H1 (cell line): ENCODE measurements around the gene KCTD4. TPM values are rescaled to one million over a fixed set of nuclear protein-coding genes. Genes with fewer than 3 reads are reported as not detected.

Experiments used
- CTCF ChIA-PET: fragments of 300-600 bp; sonication (Branson Sonifier 250); formaldehyde crosslinking; loops from one replicate; lab custom pipeline; 2021; ENCODE audit not compliant: partially characterized antibody; lab: Charles Lee
- POLR2A ChIA-PET: fragments of 300-600 bp; sonication (Branson Sonifier 250); formaldehyde crosslinking; loops from one replicate; lab custom pipeline; 2021; ENCODE audit warnings: inconsistent platforms; ENCODE audit not compliant: partially characterized antibody; lab: Charles Lee
- DNase-seq, 2 experiments: peaks; one replicate each; pipeline versions ENCODE4 v3.0.0 to v3.0.0-alpha.2; 2010 to 2022; ENCODE audit warnings: low spot score in 2 of 2, low read depth in 1 of 2, mixed read lengths in 1 of 2
- FAIRE-seq: peaks from 2 replicates; lab custom pipeline; 2011; peaks lifted over from hg19 to GRCh38; lab: Jason Lieb, UNC
- H2AFZ ChIP-seq: 2 replicates; pipeline ENCODE4 v1.8.1; 2012; ENCODE audit warnings: low read length, inconsistent platforms
- H2AK5ac ChIP-seq: 2 replicates; pipeline ENCODE4 v1.6.1; 2013; ENCODE audit warnings: low read depth, low read length
- H2BK120ac ChIP-seq: replicated peaks from 2 replicates; pipeline ENCODE3; 2013; ENCODE audit warnings: low read depth, low read length, inconsistent platforms
- H2BK12ac ChIP-seq: 2 replicates; pipeline ENCODE4 v1.6.1; 2013; ENCODE audit warnings: low read depth, low read length
- H2BK15ac ChIP-seq: 2 replicates; pipeline ENCODE4 v1.6.1; 2013; ENCODE audit warnings: low read length
- H2BK20ac ChIP-seq: 2 replicates; pipeline ENCODE4 v1.6.1; 2013; ENCODE audit warnings: low read length
- H2BK5ac ChIP-seq: 2 replicates; pipeline ENCODE4 v1.6.1; 2013; ENCODE audit warnings: low read depth, low read length
- H3K14ac ChIP-seq: 2 replicates; pipeline ENCODE4 v1.6.1; 2013; ENCODE audit warnings: inconsistent platforms; ENCODE audit not compliant: insufficient read length
- H3K18ac ChIP-seq: 2 replicates; pipeline ENCODE4 v1.6.1; 2013; ENCODE audit warnings: low read length; ENCODE audit errors: extremely low read depth
- H3K23ac ChIP-seq: 2 replicates; pipeline ENCODE4 v1.6.1; 2013; ENCODE audit warnings: inconsistent platforms; ENCODE audit not compliant: insufficient read length
- H3K23me2 ChIP-seq: 2 replicates; pipeline ENCODE4 v1.6.1; 2013; ENCODE audit warnings: low read depth, low read length
- H3K27ac ChIP-seq: 2 replicates; pipeline ENCODE4 v1.6.1; 2011; ENCODE audit warnings: low read depth, low read length, inconsistent platforms
- H3K27me3 ChIP-seq, 4 experiments: replicated peaks in 1 of 4; 1 replicate in 1 of 4; 2 replicates in 3 of 4; pipeline versions ENCODE4 v1.6.1 to v1.8.1; 2011 to 2013; ENCODE audit warnings: low read length in 3 of 4, mild to moderate bottlenecking in 3 of 4, inconsistent platforms in 2 of 4, mixed read lengths in 2 of 4, moderate library complexity in 1 of 4; ENCODE audit not compliant: control insufficient read depth in 3 of 4, insufficient read depth in 3 of 4; ENCODE audit errors: extremely low read depth in 1 of 4
- H3K36me3 ChIP-seq, 4 experiments: 2 replicates each; pipeline versions ENCODE4 v1.6.1 to v1.8.1; 2011 to 2013; ENCODE audit warnings: mild to moderate bottlenecking in 4 of 4, low read length in 3 of 4, moderate library complexity in 2 of 4, control low read depth in 1 of 4, inconsistent platforms in 1 of 4; ENCODE audit not compliant: insufficient read depth in 4 of 4, control insufficient read depth in 2 of 4
- H3K4ac ChIP-seq: replicated peaks from 2 replicates; pipeline ENCODE3; 2013; ENCODE audit warnings: low read length, low read depth, mixed read lengths, inconsistent platforms; ENCODE audit not compliant: insufficient read length
- H3K4me1 ChIP-seq, 4 experiments: replicated peaks in 1 of 4; 1 replicate in 1 of 4; 2 replicates in 3 of 4; pipeline versions ENCODE4 v1.6.1 to v1.8.1; 2011 to 2013; ENCODE audit warnings: low read length in 3 of 4, inconsistent platforms in 2 of 4, mixed read lengths in 1 of 4; ENCODE audit not compliant: insufficient read depth in 4 of 4, control insufficient read depth in 3 of 4
- H3K4me2 ChIP-seq, 2 experiments: 2 replicates each; pipeline versions ENCODE4 v1.6.1 to v1.8.1; 2011 to 2013; ENCODE audit warnings: low read depth in 2 of 2, low read length in 2 of 2, control low read depth in 1 of 2, inconsistent platforms in 1 of 2, mild to moderate bottlenecking in 1 of 2; ENCODE audit not compliant: insufficient read depth in 1 of 2
- H3K4me3 ChIP-seq, 4 experiments: fragments of 200-600, 300-600 bp in 1 of 4; sonication (generic), shearing (Covaris generic), sonication (Bioruptor Twin) in 1 of 4; 2 replicates each; pipeline versions ENCODE4 v1.5.1 to v1.8.1; 2011 to 2016; ENCODE audit warnings: low read length in 4 of 4, low read depth in 3 of 4, control low read depth in 2 of 4, inconsistent platforms in 2 of 4, mild to moderate bottlenecking in 2 of 4, mixed read lengths in 1 of 4, moderate library complexity in 1 of 4; ENCODE audit not compliant: insufficient read depth in 2 of 4; ENCODE audit errors: extremely low read depth in 1 of 4
- H3K56ac ChIP-seq: replicated peaks from 2 replicates; pipeline ENCODE3; 2013; ENCODE audit warnings: low read depth, mild to moderate bottlenecking, mixed read lengths, low read length, inconsistent platforms; ENCODE audit not compliant: insufficient read length
- H3K79me1 ChIP-seq: 2 replicates; pipeline ENCODE4 v1.6.1; 2013; ENCODE audit warnings: low read depth, low read length, control low read depth
- H3K79me2 ChIP-seq, 2 experiments: 2 replicates each; pipeline versions ENCODE4 v1.6.1 to v1.8.1; 2012 to 2013; ENCODE audit warnings: low read length in 2 of 2, mild to moderate bottlenecking in 2 of 2, inconsistent platforms in 1 of 2; ENCODE audit not compliant: insufficient read depth in 2 of 2, control insufficient read depth in 1 of 2
- H3K9ac ChIP-seq, 4 experiments: replicated peaks in 1 of 4; 1 replicate in 1 of 4; 2 replicates in 3 of 4; pipeline versions ENCODE4 v1.6.1 to v1.8.1; 2011 to 2013; ENCODE audit warnings: low read depth in 3 of 4, low read length in 3 of 4, control low read depth in 2 of 4, mild to moderate bottlenecking in 2 of 4, moderate library complexity in 2 of 4, inconsistent platforms in 1 of 4; ENCODE audit errors: extremely low read depth in 1 of 4
- H3K9me3 ChIP-seq, 2 experiments: 2 replicates each; pipeline versions ENCODE4 v1.6.1 to v1.8.1; 2012 to 2013; ENCODE audit warnings: mild to moderate bottlenecking in 2 of 2, moderate library complexity in 2 of 2, control low read depth in 1 of 2, inconsistent platforms in 1 of 2, low read depth in 1 of 2, low read length in 1 of 2, mixed read lengths in 1 of 2; ENCODE audit not compliant: insufficient read depth in 2 of 2
- H4K20me1 ChIP-seq, 2 experiments: replicated peaks in 1 of 2; 2 replicates each; pipeline versions ENCODE3 to v1.8.1; 2011 to 2013; ENCODE audit warnings: inconsistent platforms in 2 of 2, low read length in 2 of 2, mild to moderate bottlenecking in 1 of 2; ENCODE audit not compliant: insufficient read depth in 2 of 2, control insufficient read depth in 1 of 2
- H4K5ac ChIP-seq: 2 replicates; pipeline ENCODE4 v1.6.1; 2013; ENCODE audit warnings: low read length, low read depth, mixed read lengths, inconsistent platforms; ENCODE audit not compliant: insufficient read length
- H4K8ac ChIP-seq: 2 replicates; pipeline ENCODE4 v1.8.0; 2013; ENCODE audit warnings: mild to moderate bottlenecking, moderate library complexity, low read length, inconsistent platforms; ENCODE audit not compliant: insufficient read depth; ENCODE audit errors: extremely low read depth
- H4K91ac ChIP-seq: replicated peaks from 2 replicates; pipeline ENCODE3; 2013; ENCODE audit warnings: low read length, mixed read lengths, inconsistent platforms; ENCODE audit not compliant: insufficient read length
- CBX8 ChIP-seq: fragments of 300-800, 300-1000 bp; sonication (generic); IDR thresholded peaks from 2 replicates; pipeline ENCODE4 v1.7.1; 2016; ENCODE audit warnings: low read depth, low read length, borderline replicate concordance
- EP300 ChIP-seq, 2 experiments: IDR thresholded peaks; 1 replicate in 1 of 2; 2 replicates in 1 of 2; pipeline ENCODE4 v1.6.1; 2011 to 2012; ENCODE audit warnings: low read depth in 2 of 2, low read length in 2 of 2, mild to moderate bottlenecking in 2 of 2, borderline replicate concordance in 1 of 2, inconsistent platforms in 1 of 2, moderate library complexity in 1 of 2
- HDAC2 ChIP-seq, 2 experiments: fragments of 300-600 bp in 1 of 2; sonication (generic) in 1 of 2; IDR thresholded peaks; 2 replicates each; pipeline ENCODE4 v1.6.1; 2011 to 2012; ENCODE audit warnings: low read depth in 2 of 2, low read length in 2 of 2, mild to moderate bottlenecking in 2 of 2, moderate library complexity in 2 of 2, borderline replicate concordance in 1 of 2, inconsistent platforms in 1 of 2
- JUND ChIP-seq: IDR thresholded peaks from 2 replicates; pipeline ENCODE4 v1.6.1; 2011; ENCODE audit warnings: mild to moderate bottlenecking, improper control_type of control experiment, low read length
- KDM4A ChIP-seq: IDR thresholded peaks from one replicate; pipeline ENCODE4 v1.7.1; 2012; ENCODE audit warnings: low read depth, mild to moderate bottlenecking, moderate library complexity, low read length, inconsistent platforms; ENCODE audit not compliant: severe bottlenecking
- PHF8 ChIP-seq: fragments of 200-600 bp; sonication (generic); conservative IDR thresholded peaks from 2 replicates; pipeline ENCODE4 v1.7.1; 2012; ENCODE audit warnings: low read depth, mild to moderate bottlenecking, inconsistent platforms, low read length, moderate library complexity
- POLR2A ChIP-seq, 2 experiments: IDR thresholded peaks; 1 replicate in 1 of 2; 2 replicates in 1 of 2; pipeline ENCODE4 v1.6.1; 2011; ENCODE audit warnings: low read depth in 2 of 2, low read length in 2 of 2, mild to moderate bottlenecking in 2 of 2; ENCODE audit errors: control extremely low read depth in 1 of 2
- RBBP5 ChIP-seq: IDR thresholded peaks from 2 replicates; pipeline ENCODE4 v1.7.1; 2012; ENCODE audit warnings: low read depth, mild to moderate bottlenecking, inconsistent platforms, low read length, moderate library complexity, borderline replicate concordance
- RFX5 ChIP-seq: IDR thresholded peaks from 2 replicates; pipeline ENCODE4 v1.6.1; 2011; ENCODE audit warnings: low read depth, low read length, improper control_type of control experiment, borderline replicate concordance
- USF2 ChIP-seq: IDR thresholded peaks from 2 replicates; pipeline ENCODE4 v1.6.1; 2011; ENCODE audit warnings: low read length, improper control_type of control experiment
- WGBS, 2 experiments: shearing (Covaris generic) in 1 of 2; methylation state at CpG; one replicate each; pipeline versions ENCODE4 v1.1.6 to v1.1.7; 2013 to 2015; ENCODE audit warnings: low lambda C conversion rate in 2 of 2, mixed read lengths in 2 of 2, inconsistent platforms in 1 of 2, low coverage in 1 of 2, missing lambda C conversion rate in 1 of 2; ENCODE audit not compliant: insufficient replicate concordance in 2 of 2, insufficient coverage in 1 of 2, insufficient read length in 1 of 2; ENCODE audit errors: extremely low coverage in 1 of 2, missing lambda C conversion rate in 1 of 2; 5-methylcytosine and 5-hydroxymethylcytosine counted together
- polyA plus RNA-seq, 7 experiments: library from polyadenylated mRNA; depleted of rRNA in 3 of 7; stranded (reverse) in 5 of 7; unstranded in 2 of 7; fragments of >200 nt in 5 of 7; fragments of 200-250 nt in 2 of 7; gene quantifications; 1 replicate in 5 of 7; 2 replicates in 1 of 7; 4 replicates in 1 of 7; pipeline versions ENCODE4 v1.2.1 to v1.2.3, GENCODE V29; 2011 to 2013; ENCODE audit warnings: missing spikeins in 2 of 7, mixed read lengths in 2 of 7
- total RNA-seq: library from RNA; stranded (reverse); fragmentation: NEBNext Ultra II Directional; extraction: Animal tissue kit (Norgen Biotek cat#: 25700); gene quantifications from 2 replicates; pipeline ENCODE4 v1.2.1, GENCODE V29; 2021
- TF ChIP-seq, protein P1 (sequence below): IDR thresholded peaks from 2 replicates; pipeline ENCODE4 v1.6.1; 2011; ENCODE audit warnings: low read depth, mild to moderate bottlenecking, low read length; ENCODE audit not compliant: insufficient read depth

The KCTD4 gene
- total and polyA plus RNA-seq, 2 of the 8 experiments (the other 6 are each of a cell fraction or from before 2014, with no cell fraction given) = not detected

DNA sequence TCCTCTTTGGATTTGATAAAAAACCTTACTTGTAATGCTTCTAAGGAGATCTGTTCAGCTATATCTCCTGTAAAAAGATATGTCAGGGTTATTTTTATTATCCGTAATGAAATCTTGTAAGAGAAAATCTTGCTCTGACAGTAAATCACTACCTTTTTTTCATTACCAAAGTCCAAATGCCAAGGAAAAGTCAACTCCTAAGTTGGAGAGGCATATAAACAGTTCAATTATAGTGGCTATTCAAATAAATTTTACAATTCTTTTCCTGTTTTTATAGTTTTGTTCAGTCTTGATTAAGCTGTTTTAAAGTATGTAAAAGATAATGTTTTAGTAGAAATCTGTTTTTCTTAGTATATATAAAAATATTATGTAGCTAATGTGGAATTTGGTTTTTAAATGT lies 9.0 kb downstream of the KCTD4 start:
- no peak overlapping the region for H3K23ac ChIP-seq
- FAIRE-seq (no peak), DNase-seq (no peak)
- H3K4me1 ChIP-seq = no peaks in the 10 kb centered on the region
- H2BK15ac ChIP-seq = no peak overlapping the region
- H3K4me3 ChIP-seq = no peak overlapping the region
- ChIA-PET CTCF (interaction anchor here (1.0 to 3.1 kb wide), 3 partner anchors 45 to 89 kb away, joined by 3 to 22 read pairs (median 4); no protein-coding TSS in a partner anchor), POLR2A (interaction anchor here (1.4 kb wide), 1 partner anchor 10 kb away, joined by 4 read pairs; no protein-coding TSS in a partner anchor)
- WGBS, 2 experiments = 96% methylated on average over 1 of the region's 1 CpG; no CpG with 5 or more reads in 1 of the 2 experiments
- no peak overlapping the region for H3K14ac ChIP-seq
- H2AK5ac ChIP-seq = no peak overlapping the region
- H3K79me2 ChIP-seq = no peaks in the 10 kb centered on the region; a peak in 1 of 4 replicates
- no peak overlapping the region for H4K91ac ChIP-seq
- no peak overlapping the region for H2BK20ac ChIP-seq
- no peaks in the 10 kb centered on the region for H3K23me2 ChIP-seq
- H3K4ac ChIP-seq = no peak overlapping the region
- H4K20me1 ChIP-seq = no peaks in the 10 kb centered on the region
- H4K5ac ChIP-seq = no peak overlapping the region
- no peak overlapping the region for H2BK120ac ChIP-seq
- H2AFZ ChIP-seq = no peak overlapping the region
- H3K9me3 ChIP-seq = no peaks in the 10 kb centered on the region
- H3K36me3 ChIP-seq = no peaks in the 10 kb centered on the region
- H3K27ac ChIP-seq = no peak overlapping the region
- H2BK12ac ChIP-seq = no peak overlapping the region
- no peak for TF ChIP-seq JUND
- TF ChIP-seq HDAC2 (IDR thresholded peaks at IDR 0.05; ENCODE audit: borderline replicate concordance in 1 of 2, low read depth in 2 of 2, low read length in 2 of 2) = no peak
- TF ChIP-seq EP300 (IDR thresholded peaks at IDR 0.05; ENCODE audit: borderline replicate concordance in 1 of 2, low read depth in 2 of 2, low read length in 2 of 2) = no peak
- TF ChIP-seq PHF8 = no peak
- TF ChIP-seq CBX8 = no peak
- TF ChIP-seq KDM4A = no peak
- no peak for TF ChIP-seq RFX5
- TF ChIP-seq, protein P1, sequence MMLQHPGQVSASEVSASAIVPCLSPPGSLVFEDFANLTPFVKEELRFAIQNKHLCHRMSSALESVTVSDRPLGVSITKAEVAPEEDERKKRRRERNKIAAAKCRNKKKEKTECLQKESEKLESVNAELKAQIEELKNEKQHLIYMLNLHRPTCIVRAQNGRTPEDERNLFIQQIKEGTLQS = no peak
- TF ChIP-seq RBBP5 = no peak
- no peak for TF ChIP-seq USF2
- TF ChIP-seq POLR2A (IDR thresholded peaks at IDR 0.05; ENCODE audit: control extremely low read depth in 1 of 2, low read depth in 2 of 2, low read length in 2 of 2) = no peak
- no peak overlapping the region for H4K8ac ChIP-seq
- no peak overlapping the region for H3K56ac ChIP-seq
- no peaks in the 10 kb centered on the region; the same call in 1 of the 2 replicates for H3K79me1 ChIP-seq
- no peak overlapping the region for H3K18ac ChIP-seq
- no peak overlapping the region for H2BK5ac ChIP-seq
- no peaks in the 10 kb centered on the region for H3K27me3 ChIP-seq
- no peak overlapping the region for H3K9ac ChIP-seq
- H3K4me2 ChIP-seq = no peak overlapping the region
